CD4-positive, alpha-beta T cell treated with Interleukin-15 for 1 hour (primary cell): ENCODE measurements around the gene RARG.
"Not testable (repeated sequence)": the region's sequence is repeated elsewhere in the genome, so short reads cannot be mapped to it uniquely, and the experiment has no call there.

ENCODE experiments used
- DNase-seq: peaks from one replicate; pipeline ENCODE4 v3.0.0-alpha.2; 2020

RARG gene

GRCh38 chr12:53187145-53187899, 44.7 kb downstream of the RARG start:
- DNase-seq: no peak

GRCh38 chr12:53186745-53187144, 45.3 kb downstream of the RARG start:
- DNase-seq: no peak

- no peak for DNase-seq
Observed at GRCh38 chr12:53185582-53186153, 46.3 kb downstream of the RARG start.

- DNase-seq: no peak
Observed at GRCh38 chr12:53184828-53185227, 47.2 kb downstream of the RARG start.

- no peak for DNase-seq
Observed at GRCh38 chr12:53182903-53183302, 49.1 kb downstream of the RARG start.

GRCh38 chr12:53181935-53182334, 50.1 kb downstream of the RARG start:
- DNase-seq: no peak

GRCh38 chr12:53180931-53181645, 50.9 kb downstream of the RARG start:
- no peak for DNase-seq

GRCh38 chr12:53180220-53180930, 51.6 kb downstream of the RARG start, which contains the start of the genes CSAD and ZNF740:
CSAD (minus strand) TSS chr12:53180925; CDS start chr12:53173470, 7,455 bp downstream.
ZNF740 (plus strand) TSS chr12:53180722; CDS start chr12:53181984, 1,262 bp downstream.
- DNase-seq: peak; percentile 99

GRCh38 chr12:53179687-53180219, 52.3 kb downstream of the RARG start:
- no peak for DNase-seq

- DNase-seq: not testable (repeated sequence)
Observed at GRCh38 chr12:53178803-53179202, 53.2 kb downstream of the RARG start.

- not testable (repeated sequence) for DNase-seq
Observed at GRCh38 chr12:53177447-53177846, 54.6 kb downstream of the RARG start.

- no peak for DNase-seq
Observed at GRCh38 chr12:53176750-53177149, 55.3 kb downstream of the RARG start.

GRCh38 chr12:53174881-53175491, 57.0 kb downstream of the RARG start:
- DNase-seq: no peak

- DNase-seq: no peak
Observed at GRCh38 chr12:53173085-53173715, 58.8 kb downstream of the RARG start.

GRCh38 chr12:53172352-53172751, 59.7 kb downstream of the RARG start:
- no peak for DNase-seq

- no peak for DNase-seq
Observed at GRCh38 chr12:53171725-53172329, 60.2 kb downstream of the RARG start.

- no peak for DNase-seq
Observed at GRCh38 chr12:53170876-53171724, 60.9 kb downstream of the RARG start.

- no peak for DNase-seq
Observed at GRCh38 chr12:53170215-53170614, 61.8 kb downstream of the RARG start.

- no peak for DNase-seq
Observed at GRCh38 chr12:53169644-53170043, 62.4 kb downstream of the RARG start.

- no peak for DNase-seq
Observed at GRCh38 chr12:53166837-53167236, 65.2 kb downstream of the RARG start.
